ENCODE results near the gene CCDC158. TPM values are rescaled to one million over a fixed set of nuclear protein-coding genes. Genes with fewer than 3 reads are reported as not detected.

The CCDC158 gene
- total and polyA plus RNA-seq, 2 of the 8 experiments (the other 6 are each of a cell fraction or from before 2014, with no cell fraction given), result not detected

GRCh38 chr4:76293772-76294171, 127.2 kb downstream of the CCDC158 start:
- H3K4me2 ChIP-seq (ENCODE audit: insufficient read depth in 1 of 2, low read depth in 2 of 2, low read length in 2 of 2), result no peak overlapping the region
- H3K79me1 ChIP-seq (ENCODE audit: low read depth, low read length), result no peaks in the 10 kb centered on the region; the same call in 1 of the 2 replicates
- no peaks in the 10 kb centered on the region for H3K23me2 ChIP-seq (ENCODE audit: low read depth, low read length)
- no peaks in the 10 kb centered on the region for H3K36me3 ChIP-seq (ENCODE audit: control insufficient read depth in 2 of 4, insufficient read depth in 4 of 4, low read length in 3 of 4)
- CTCF ChIA-PET (ENCODE audit: partially characterized antibody), result interaction anchor here (0.6 to 5.2 kb wide), 5 partner anchors 14 to 105 kb away, joined by 3 to 24 read pairs (median 4); partner anchors contain the start of gene STBD1
- H2BK5ac ChIP-seq (ENCODE audit: low read depth, low read length), result no peak overlapping the region
- no peak overlapping the region for H2BK20ac ChIP-seq (ENCODE audit: low read length)
- no peak overlapping the region for H3K14ac ChIP-seq (ENCODE audit: insufficient read length)
- no peak overlapping the region for H4K91ac ChIP-seq (replicated peaks; ENCODE audit: insufficient read length, low read length)
- H3K23ac ChIP-seq (ENCODE audit: insufficient read length), result no peak overlapping the region
- POLR2A ChIA-PET (ENCODE audit: partially characterized antibody), result interaction anchor here (1.3 kb wide), 1 partner anchor 13 kb away, joined by 6 read pairs; the partner anchor contains the start of gene STBD1
- H3K9me3 ChIP-seq (ENCODE audit: insufficient read depth in 2 of 2, low read depth in 1 of 2, low read length in 1 of 2), result peaks cover 0 to 10% of the 10 kb centered on the region in 2 experiments; a peak in 2 of 4 replicates
- H3K79me2 ChIP-seq (ENCODE audit: control insufficient read depth in 1 of 2, insufficient read depth in 2 of 2, low read length in 2 of 2), result no peaks in the 10 kb centered on the region
- no peaks in the 10 kb centered on the region for H3K27me3 ChIP-seq (replicated peaks in 1 of 4; ENCODE audit: control insufficient read depth in 3 of 4, extremely low read depth in 1 of 4, insufficient read depth in 3 of 4, low read length in 3 of 4)
- 88% methylated on average over 2 of the region's 2 CpGs; no CpG with 5 or more reads in 1 of the 2 experiments for WGBS, 2 experiments (ENCODE audit: extremely low coverage in 1 of 2, insufficient coverage in 1 of 2, insufficient read length in 1 of 2, insufficient replicate concordance in 2 of 2, low coverage in 1 of 2, low lambda C conversion rate in 2 of 2, missing lambda C conversion rate in 1 of 2)
- no peak overlapping the region for H2AK5ac ChIP-seq (ENCODE audit: low read depth, low read length)
- H3K4me1 ChIP-seq (replicated peaks in 1 of 4; ENCODE audit: control insufficient read depth in 3 of 4, insufficient read depth in 4 of 4, low read length in 3 of 4), result no peaks in the 10 kb centered on the region
- no peak overlapping the region for H2BK12ac ChIP-seq (ENCODE audit: low read depth, low read length)
- no peak overlapping the region for H4K5ac ChIP-seq (ENCODE audit: insufficient read length, low read depth, low read length)
- no peak overlapping the region for H3K56ac ChIP-seq (replicated peaks; ENCODE audit: insufficient read length, low read depth, low read length)
- FAIRE-seq (no peak), DNase-seq (ENCODE audit: low read depth in 1 of 2, low spot score in 2 of 2) (no peak)
- H3K9ac ChIP-seq (replicated peaks in 1 of 4; ENCODE audit: extremely low read depth in 1 of 4, low read depth in 3 of 4, low read length in 3 of 4), result no peak overlapping the region
- no peak overlapping the region for H2BK120ac ChIP-seq (replicated peaks; ENCODE audit: low read depth, low read length)
- no peak overlapping the region for H2BK15ac ChIP-seq (ENCODE audit: low read length)
- H4K8ac ChIP-seq (ENCODE audit: extremely low read depth, insufficient read depth, low read length), result no peak overlapping the region
- no peak overlapping the region for H3K4ac ChIP-seq (replicated peaks; ENCODE audit: insufficient read length, low read depth, low read length)
- H2AFZ ChIP-seq (ENCODE audit: low read length), result no peak overlapping the region
- H3K27ac ChIP-seq (ENCODE audit: low read depth, low read length), result no peak overlapping the region
- no peaks in the 10 kb centered on the region for H4K20me1 ChIP-seq (replicated peaks in 1 of 2; ENCODE audit: control insufficient read depth in 1 of 2, insufficient read depth in 2 of 2, low read length in 2 of 2)
- no peak overlapping the region for H3K4me3 ChIP-seq (ENCODE audit: extremely low read depth in 1 of 4, insufficient read depth in 2 of 4, low read depth in 3 of 4, low read length in 4 of 4)
- no peak overlapping the region for H3K18ac ChIP-seq (ENCODE audit: extremely low read depth, low read length)
- TF ChIP-seq HDAC6 (IDR thresholded peaks at IDR 0.05; ENCODE audit: low read depth, low read length) (no peak), MAX (IDR thresholded peaks at IDR 0.05) (no peak), CBX5 (IDR thresholded peaks at IDR 0.05; ENCODE audit: low read depth, low read length) (no peak), SIN3A (conservative IDR thresholded peaks at IDR 0.05 in 1 of 2, IDR thresholded peaks at IDR 0.05 in 1 of 2; ENCODE audit: low read depth in 1 of 2, low read length in 2 of 2) (no peak), JUND (IDR thresholded peaks at IDR 0.05; ENCODE audit: low read length) (no peak), SUZ12 (IDR thresholded peaks at IDR 0.05; ENCODE audit: low read length) (no peak), SIX5 (IDR thresholded peaks at IDR 0.05; ENCODE audit: low read depth, low read length) (no peak), TAF7 (optimal IDR thresholded peaks at IDR 0.05; ENCODE audit: borderline replicate concordance, low read depth, low read length) (no peak), CHD2 (IDR thresholded peaks at IDR 0.05; ENCODE audit: low read length) (no peak), ASH2L (IDR thresholded peaks at IDR 0.05; ENCODE audit: low read length) (no peak), PHF8 (conservative IDR thresholded peaks at IDR 0.05; ENCODE audit: low read depth, low read length) (no peak), SP2 (IDR thresholded peaks at IDR 0.05; ENCODE audit: low read length) (no peak)
- TF ChIP-seq, protein P1, sequence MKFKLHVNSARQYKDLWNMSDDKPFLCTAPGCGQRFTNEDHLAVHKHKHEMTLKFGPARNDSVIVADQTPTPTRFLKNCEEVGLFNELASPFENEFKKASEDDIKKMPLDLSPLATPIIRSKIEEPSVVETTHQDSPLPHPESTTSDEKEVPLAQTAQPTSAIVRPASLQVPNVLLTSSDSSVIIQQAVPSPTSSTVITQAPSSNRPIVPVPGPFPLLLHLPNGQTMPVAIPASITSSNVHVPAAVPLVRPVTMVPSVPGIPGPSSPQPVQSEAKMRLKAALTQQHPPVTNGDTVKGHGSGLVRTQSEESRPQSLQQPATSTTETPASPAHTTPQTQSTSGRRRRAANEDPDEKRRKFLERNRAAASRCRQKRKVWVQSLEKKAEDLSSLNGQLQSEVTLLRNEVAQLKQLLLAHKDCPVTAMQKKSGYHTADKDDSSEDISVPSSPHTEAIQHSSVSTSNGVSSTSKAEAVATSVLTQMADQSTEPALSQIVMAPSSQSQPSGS (IDR thresholded peaks at IDR 0.05; ENCODE audit: low read length), result no peak

Data from H1 (cell line).